Measurements from ENCODE around the gene PRR35. TPM values are rescaled to one million over a fixed set of nuclear protein-coding genes. Genes with fewer than 3 reads are reported as not detected.

PRR35 gene
- total and polyA plus RNA-seq, 2 of the 4 experiments (the other 2 are of a cell fraction) = not detected

DNA sequence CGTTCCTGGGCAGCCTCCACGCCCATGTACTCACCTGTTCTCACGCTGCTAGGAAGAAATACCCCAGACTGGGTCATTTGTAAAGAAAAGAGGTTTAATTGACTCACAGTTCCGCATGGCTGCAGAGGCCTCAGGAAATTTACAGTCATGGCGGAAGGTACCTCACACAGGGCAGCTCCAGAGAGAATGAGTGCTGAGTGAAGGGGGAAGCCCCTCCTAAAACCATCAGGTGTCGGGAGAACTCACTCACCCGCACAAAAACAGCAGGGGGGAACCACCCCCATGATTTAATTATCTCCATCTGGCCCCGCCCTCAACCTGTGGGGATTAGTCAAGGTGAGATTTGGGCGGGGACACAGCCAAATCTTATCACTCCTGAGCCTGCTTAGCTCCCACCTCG, 47.8 kb downstream of the PRR35 start:
- CTCF ChIA-PET = no interaction called here
- POLR2A ChIA-PET (ENCODE audit: unreplicated experiment) = no interaction called here
- dilution Hi-C loops (cut with HindIII; ENCODE audit: low sequenced_read_pairs, unreplicated experiment) = no loop called here

More for the DNA sequence above, 47.8 kb downstream of the PRR35 start:
- no peak overlapping the region for H2BK15ac ChIP-seq (ENCODE audit: low read depth, low read length)
- H3K4me1 ChIP-seq (ENCODE audit: control insufficient read depth, insufficient read depth, low read length) = no peaks in the 10 kb centered on the region
- H4K91ac ChIP-seq (ENCODE audit: insufficient read depth, low read depth, low read length) = no peak overlapping the region
- no peak overlapping the region for H3K4me3 ChIP-seq (ENCODE audit: insufficient read depth, low read depth, low read length)
- H3K4me2 ChIP-seq (ENCODE audit: low read depth, low read length) = no peak overlapping the region
- H3K23ac ChIP-seq (ENCODE audit: low read depth, low read length) = no peak overlapping the region
- no peak overlapping the region for H4K8ac ChIP-seq (ENCODE audit: low read depth in 2 of 2, low read length in 2 of 2)
- H4K5ac ChIP-seq (ENCODE audit: low read depth, low read length) = no peak overlapping the region
- no peak overlapping the region for H2BK120ac ChIP-seq (ENCODE audit: low read depth, low read length)
- H3K27me3 ChIP-seq (ENCODE audit: control insufficient read depth, insufficient read depth, low read length) = no peaks in the 10 kb centered on the region
- ATAC-seq (ENCODE audit: low read depth) (no peak), DNase-seq (no peak)
- no peaks in the 10 kb centered on the region; the same call in 1 of the 2 replicates for H3K9me3 ChIP-seq (ENCODE audit: control insufficient read depth, insufficient read depth, low read length)
- no peak overlapping the region for H2BK20ac ChIP-seq (ENCODE audit: low read depth, low read length)
- no peak overlapping the region for H2BK5ac ChIP-seq (ENCODE audit: low read depth, low read length, poor library complexity, severe bottlenecking)
- H2AFZ ChIP-seq (replicated peaks; ENCODE audit: low read length, poor library complexity) = no peak overlapping the region
- H3K36me3 ChIP-seq (ENCODE audit: control insufficient read depth, insufficient read depth, low read length) = no peaks in the 10 kb centered on the region
- H3K14ac ChIP-seq (replicated peaks; ENCODE audit: low read depth, low read length) = no peak overlapping the region
- no peak overlapping the region for H3K27ac ChIP-seq (ENCODE audit: insufficient read depth, low read length)
- no peak overlapping the region for H3K9ac ChIP-seq (ENCODE audit: low read depth, low read length)
- H3K4ac ChIP-seq (ENCODE audit: low read depth, low read length) = no peak overlapping the region
- no peak overlapping the region for H2AK9ac ChIP-seq (replicated peaks; ENCODE audit: low read depth, low read length, poor library complexity)
- H4K20me1 ChIP-seq (ENCODE audit: insufficient read depth, low read length) = peaks cover 17% of the 10 kb centered on the region
- BruUV-seq (replicated peaks) = no TSS peak
- intact Hi-C loops (cut with micrococcal nuclease) (no loop called here), in situ Hi-C loops (cut with MboI; ENCODE audit: low sequenced_read_pairs) (no loop called here)
- H3K56ac ChIP-seq (ENCODE audit: extremely low read depth, insufficient read depth, low read length) = no peak overlapping the region
- peaks cover 12 to 37% of the 10 kb centered on the region in 2 experiments for H3K79me1 ChIP-seq (ENCODE audit: low read depth in 1 of 2, low read length in 2 of 2)
- 40% methylated on average over 1 of the region's 10 CpGs; no CpG with 5 or more reads in 1 of the 2 experiments for WGBS, 2 experiments (ENCODE audit: extremely low coverage in 2 of 2, insufficient read length in 1 of 2)
- H2AK5ac ChIP-seq (ENCODE audit: low read depth, low read length) = no peak overlapping the region
- H3K18ac ChIP-seq (ENCODE audit: low read depth, low read length) = no peak overlapping the region
- H3K9me1 ChIP-seq (ENCODE audit: insufficient read depth, low read length) = peaks cover 3% of the 10 kb centered on the region; the same call in 1 of the 2 replicates
- TF ChIP-seq, protein P1, sequence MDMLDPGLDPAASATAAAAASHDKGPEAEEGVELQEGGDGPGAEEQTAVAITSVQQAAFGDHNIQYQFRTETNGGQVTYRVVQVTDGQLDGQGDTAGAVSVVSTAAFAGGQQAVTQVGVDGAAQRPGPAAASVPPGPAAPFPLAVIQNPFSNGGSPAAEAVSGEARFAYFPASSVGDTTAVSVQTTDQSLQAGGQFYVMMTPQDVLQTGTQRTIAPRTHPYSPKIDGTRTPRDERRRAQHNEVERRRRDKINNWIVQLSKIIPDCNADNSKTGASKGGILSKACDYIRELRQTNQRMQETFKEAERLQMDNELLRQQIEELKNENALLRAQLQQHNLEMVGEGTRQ (IDR thresholded peaks at IDR 0.05; ENCODE audit: low read depth, low read length) = no peak
- TF ChIP-seq, protein P2, sequence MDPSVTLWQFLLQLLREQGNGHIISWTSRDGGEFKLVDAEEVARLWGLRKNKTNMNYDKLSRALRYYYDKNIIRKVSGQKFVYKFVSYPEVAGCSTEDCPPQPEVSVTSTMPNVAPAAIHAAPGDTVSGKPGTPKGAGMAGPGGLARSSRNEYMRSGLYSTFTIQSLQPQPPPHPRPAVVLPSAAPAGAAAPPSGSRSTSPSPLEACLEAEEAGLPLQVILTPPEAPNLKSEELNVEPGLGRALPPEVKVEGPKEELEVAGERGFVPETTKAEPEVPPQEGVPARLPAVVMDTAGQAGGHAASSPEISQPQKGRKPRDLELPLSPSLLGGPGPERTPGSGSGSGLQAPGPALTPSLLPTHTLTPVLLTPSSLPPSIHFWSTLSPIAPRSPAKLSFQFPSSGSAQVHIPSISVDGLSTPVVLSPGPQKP (IDR thresholded peaks at IDR 0.05; ENCODE audit: borderline replicate concordance, low read depth, low read length) = no peak
- TF ChIP-seq BHLHE40 (IDR thresholded peaks at IDR 0.05; ENCODE audit: low read depth, low read length) (no peak), POLR2A (IDR thresholded peaks at IDR 0.05; ENCODE audit: low read depth, low read length) (no peak), MXI1 (IDR thresholded peaks at IDR 0.05; ENCODE audit: borderline replicate concordance, low read depth, low read length) (no peak), NFE2L2 (IDR thresholded peaks at IDR 0.05; ENCODE audit: low read depth, low read length) (no peak), RAD21 (IDR thresholded peaks at IDR 0.05; ENCODE audit: low read length) (no peak), MAZ (IDR thresholded peaks at IDR 0.05; ENCODE audit: borderline replicate concordance, low read depth, low read length) (no peak), MAFK (IDR thresholded peaks at IDR 0.05; ENCODE audit: low read depth, low read length) (no peak), CEBPB (IDR thresholded peaks at IDR 0.05; ENCODE audit: low read depth, low read length) (no peak), RFX5 (IDR thresholded peaks at IDR 0.05; ENCODE audit: low read depth, low read length) (no peak), SMC3 (IDR thresholded peaks at IDR 0.05; ENCODE audit: low read depth, low read length) (no peak), FOS (IDR thresholded peaks at IDR 0.05; ENCODE audit: low read depth, low read length) (no peak)
